ENCODE results near the gene NOP53. TPM values are rescaled to one million over a fixed set of nuclear protein-coding genes. Genes with fewer than 3 reads are reported as not detected.

NOP53 gene
- total and polyA plus RNA-seq, 4 donors = 25.8 to 85.5 (median 38.6) TPM

DNA sequence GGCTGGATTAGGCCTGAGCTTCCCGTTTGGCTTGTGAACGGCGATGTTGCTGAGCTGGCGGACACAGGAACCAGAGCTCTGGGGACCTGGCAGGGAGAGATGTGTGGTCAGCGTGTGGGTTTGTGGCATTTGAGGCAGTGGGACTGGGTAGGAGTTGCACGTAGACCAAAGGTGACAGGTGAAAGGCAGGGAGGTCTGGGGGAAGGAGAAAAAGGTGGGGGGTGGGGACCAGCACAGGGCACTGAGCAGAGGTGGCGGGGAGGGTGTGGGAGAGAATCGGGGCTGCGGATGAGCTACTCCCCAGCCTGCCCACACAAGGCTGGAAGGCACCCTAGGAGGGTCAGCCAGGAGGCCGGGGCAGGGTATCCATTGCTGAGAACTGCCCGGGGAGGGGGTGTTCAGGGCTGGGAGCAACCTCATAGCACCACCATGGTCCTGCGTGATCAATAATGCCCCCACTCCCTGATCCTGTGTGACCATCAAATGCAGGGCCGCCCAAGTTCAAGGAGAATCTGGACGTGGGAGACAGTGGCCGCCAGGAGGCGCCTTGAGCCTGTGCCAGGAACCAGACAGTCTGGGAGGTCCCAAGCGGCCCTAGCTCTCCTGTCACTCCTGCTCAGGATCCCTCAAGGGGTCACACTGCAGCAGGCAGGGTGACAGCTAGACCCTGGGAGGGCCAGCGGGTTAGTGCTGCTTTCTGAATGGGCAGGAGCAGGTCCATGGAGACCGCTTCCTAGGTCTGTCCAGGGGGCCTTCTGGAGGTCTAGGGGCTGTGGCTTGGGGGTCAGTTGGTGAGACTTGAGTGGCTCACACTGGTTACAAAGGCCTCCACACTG is 20.4 kb downstream of the NOP53 start:
- no peaks in the 10 kb centered on the region for H3K9me3 ChIP-seq (ENCODE audit: control insufficient read depth in 4 of 4, low read length in 3 of 4)
- 45% methylated on average over 19 of the region's 19 CpGs for WGBS
- H3K4me3 ChIP-seq (ENCODE audit: low read depth in 1 of 3, low read length in 3 of 3) = no peak overlapping the region
- no peak overlapping the region for H3K27ac ChIP-seq (ENCODE audit: low read depth in 1 of 2, low read length in 2 of 2)
- no peak overlapping the region for H3K9ac ChIP-seq (ENCODE audit: low read depth in 1 of 2, low read length in 2 of 2)
- peaks cover 0 to 3% (median 0%) of the 10 kb centered on the region in 4 donors for H3K4me1 ChIP-seq (ENCODE audit: control insufficient read depth in 4 of 4, insufficient read depth in 4 of 4, low read length in 3 of 4)
- peaks cover 0 to 1% (median 0%) of the 10 kb centered on the region in 4 donors for H3K36me3 ChIP-seq (ENCODE audit: control insufficient read depth in 4 of 4, insufficient read depth in 3 of 4, low read depth in 1 of 4, low read length in 3 of 4)
- TF ChIP-seq CTCF (IDR thresholded peaks at IDR 0.05; ENCODE audit: low read depth, low read length, missing input control) (peak; percentile 48), RAD21 (IDR thresholded peaks at IDR 0.05) (peak; percentile 70 to 82), JUND (IDR thresholded peaks at IDR 0.05) (no peak)
- peak; percentile 69 for DNase-seq (ENCODE audit: low spot score)
- no peaks in the 10 kb centered on the region for H3K27me3 ChIP-seq (ENCODE audit: control insufficient read depth in 4 of 4, insufficient read depth in 4 of 4, low read length in 3 of 4)

DNA sequence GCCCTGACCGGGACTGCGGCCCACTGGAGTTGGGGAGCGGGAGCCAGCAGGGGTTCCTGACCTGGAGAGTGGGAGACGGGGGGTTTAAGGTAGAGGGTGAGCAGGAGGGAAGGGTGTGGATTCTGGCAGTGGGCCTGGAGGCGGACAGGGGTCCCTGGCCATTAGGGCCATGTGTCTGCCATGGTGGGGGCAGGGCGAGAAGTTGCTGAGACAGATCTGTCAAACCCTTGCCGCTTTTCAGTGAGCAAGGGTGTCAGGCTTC is 20.9 kb downstream of the NOP53 start:
- DNase-seq (ENCODE audit: low spot score) = no peak
- TF ChIP-seq FOXA1 (IDR thresholded peaks at IDR 0.05) = no peak
- no peak for TF ChIP-seq FOXA2 (IDR thresholded peaks at IDR 0.05)
- TF ChIP-seq, protein P1, sequence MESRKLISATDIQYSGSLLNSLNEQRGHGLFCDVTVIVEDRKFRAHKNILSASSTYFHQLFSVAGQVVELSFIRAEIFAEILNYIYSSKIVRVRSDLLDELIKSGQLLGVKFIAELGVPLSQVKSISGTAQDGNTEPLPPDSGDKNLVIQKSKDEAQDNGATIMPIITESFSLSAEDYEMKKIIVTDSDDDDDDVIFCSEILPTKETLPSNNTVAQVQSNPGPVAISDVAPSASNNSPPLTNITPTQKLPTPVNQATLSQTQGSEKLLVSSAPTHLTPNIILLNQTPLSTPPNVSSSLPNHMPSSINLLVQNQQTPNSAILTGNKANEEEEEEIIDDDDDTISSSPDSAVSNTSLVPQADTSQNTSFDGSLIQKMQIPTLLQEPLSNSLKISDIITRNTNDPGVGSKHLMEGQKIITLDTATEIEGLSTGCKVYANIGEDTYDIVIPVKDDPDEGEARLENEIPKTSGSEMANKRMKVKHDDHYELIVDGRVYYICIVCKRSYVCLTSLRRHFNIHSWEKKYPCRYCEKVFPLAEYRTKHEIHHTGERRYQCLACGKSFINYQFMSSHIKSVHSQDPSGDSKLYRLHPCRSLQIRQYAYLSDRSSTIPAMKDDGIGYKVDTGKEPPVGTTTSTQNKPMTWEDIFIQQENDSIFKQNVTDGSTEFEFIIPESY (IDR thresholded peaks at IDR 0.05) = no peak
- no peak for TF ChIP-seq CTCF (IDR thresholded peaks at IDR 0.05; ENCODE audit: low read depth, low read length, missing input control)
- TF ChIP-seq REST (IDR thresholded peaks at IDR 0.05) = no peak
- TF ChIP-seq TAF1 (conservative IDR thresholded peaks at IDR 0.05) = no peak
- no peak for TF ChIP-seq RAD21 (IDR thresholded peaks at IDR 0.05)
- no peak for TF ChIP-seq HNF4A (conservative IDR thresholded peaks at IDR 0.05)
- TF ChIP-seq NR2F2 (IDR thresholded peaks at IDR 0.05) = no peak
- no peak for TF ChIP-seq GABPA (IDR thresholded peaks at IDR 0.05 in 1 of 2, conservative IDR thresholded peaks at IDR 0.05 in 1 of 2)
- TF ChIP-seq JUND (IDR thresholded peaks at IDR 0.05) = no peak
- TF ChIP-seq SP1 (IDR thresholded peaks at IDR 0.05) = no peak
- Histone ChIP-seq H3K4me1 (ENCODE audit: control insufficient read depth in 4 of 4, insufficient read depth in 4 of 4, low read length in 3 of 4) (peaks cover 0 to 3% (median 0%) of the 10 kb centered on the region in 4 donors), H3K9ac (ENCODE audit: low read depth in 1 of 2, low read length in 2 of 2) (no peak overlapping the region), H3K9me3 (ENCODE audit: control insufficient read depth in 4 of 4, low read length in 3 of 4) (no peaks in the 10 kb centered on the region), H3K4me3 (ENCODE audit: low read depth in 1 of 3, low read length in 3 of 3) (no peak overlapping the region), H3K27ac (ENCODE audit: low read depth in 1 of 2, low read length in 2 of 2) (no peak overlapping the region), H3K36me3 (ENCODE audit: control insufficient read depth in 4 of 4, insufficient read depth in 3 of 4, low read depth in 1 of 4, low read length in 3 of 4) (peaks cover 0 to 1% (median 0%) of the 10 kb centered on the region in 4 donors), H3K27me3 (ENCODE audit: control insufficient read depth in 4 of 4, insufficient read depth in 4 of 4, low read length in 3 of 4) (no peaks in the 10 kb centered on the region)
- 89% methylated on average over 7 of the region's 7 CpGs for WGBS
